NCI-H1436 (cell line): ENCODE data around the gene SRGAP3.

Experiments used
- DNase-seq: peaks from one replicate; lab custom pipeline; 2025; lab: John Stamatoyannopoulos, UW

SRGAP3 gene

GRCh38 chr3:9009976-9010545 is 239.4 kb downstream of the SRGAP3 start:
- DNase-seq = no peak

- no peak for DNase-seq
Measured at GRCh38 chr3:9008550-9009255, 240.7 kb downstream of the SRGAP3 start.

- no peak for DNase-seq
Measured at GRCh38 chr3:9007928-9008327, 241.5 kb downstream of the SRGAP3 start.

- no peak for DNase-seq
Measured at GRCh38 chr3:9007213-9007612, 242.2 kb downstream of the SRGAP3 start.

DNA sequence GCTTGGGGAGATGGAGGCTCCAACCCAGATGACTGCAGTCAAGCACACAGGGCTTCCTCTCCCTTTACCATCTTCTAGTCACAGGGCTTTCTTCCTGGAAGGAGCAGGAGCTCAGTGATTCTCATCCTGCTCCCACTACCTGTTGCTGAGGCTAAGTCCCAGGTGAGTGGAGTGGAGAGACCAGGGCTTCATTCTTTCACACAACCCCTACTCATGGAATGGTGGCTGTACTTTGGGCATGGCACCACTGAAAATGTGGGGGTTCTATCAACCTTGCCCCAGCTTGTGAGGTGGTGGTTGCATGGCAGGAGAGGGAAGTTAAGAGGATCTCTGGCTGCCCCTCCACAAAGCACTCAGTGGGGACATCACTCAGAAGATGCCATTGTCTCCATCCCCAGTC is 249.4 kb downstream of the SRGAP3 start:
- no peak for DNase-seq

DNA sequence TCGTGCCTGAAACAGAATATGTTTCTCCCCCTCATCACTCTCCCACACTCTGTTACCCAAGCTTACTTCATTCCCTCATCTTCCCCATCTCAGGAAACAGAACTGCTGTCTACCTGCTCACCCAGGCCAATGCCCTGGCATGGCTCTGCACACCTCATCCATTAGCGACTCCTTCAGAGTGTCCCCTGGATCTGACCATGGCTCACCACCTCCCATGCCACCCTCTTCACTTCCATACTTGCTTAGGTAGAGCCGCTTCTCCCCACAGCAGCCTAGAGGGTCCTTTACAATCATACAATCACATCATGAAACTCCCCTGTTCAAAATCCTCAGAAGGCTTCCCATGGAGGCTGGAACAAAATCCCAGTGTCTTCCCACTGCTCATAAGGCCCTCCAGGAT is 252.3 kb downstream of the SRGAP3 start:
- DNase-seq = no peak

GRCh38 chr3:8996681-8997121 is 252.7 kb downstream of the SRGAP3 start:
- DNase-seq = no peak

GRCh38 chr3:8996216-8996615 is 253.2 kb downstream of the SRGAP3 start:
- no peak for DNase-seq

- no peak for DNase-seq
Measured at GRCh38 chr3:8994226-8994625, 255.2 kb downstream of the SRGAP3 start.

DNA sequence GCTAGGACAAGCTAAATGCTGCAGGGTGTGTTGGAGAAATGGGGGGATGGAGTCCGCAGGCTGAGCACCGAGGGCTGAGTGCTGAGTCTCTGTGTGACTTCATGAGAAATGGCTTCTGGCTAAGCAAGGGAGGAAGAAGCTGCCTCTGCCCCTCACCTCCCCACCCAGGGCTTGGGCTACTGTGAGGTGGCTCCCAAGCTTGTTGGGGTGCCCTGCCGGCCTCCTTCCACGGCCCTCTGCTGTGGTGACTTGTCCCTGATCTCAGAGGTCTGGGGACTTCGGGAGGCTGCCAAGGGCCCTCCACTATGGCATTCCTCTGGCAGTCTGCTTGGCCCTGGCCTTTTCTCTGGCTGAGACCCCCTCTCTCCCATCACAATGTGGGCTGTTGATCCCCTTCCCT is 256.1 kb downstream of the SRGAP3 start:
- DNase-seq = no peak

GRCh38 chr3:8992854-8993253 is 256.6 kb downstream of the SRGAP3 start:
- no peak for DNase-seq

DNA sequence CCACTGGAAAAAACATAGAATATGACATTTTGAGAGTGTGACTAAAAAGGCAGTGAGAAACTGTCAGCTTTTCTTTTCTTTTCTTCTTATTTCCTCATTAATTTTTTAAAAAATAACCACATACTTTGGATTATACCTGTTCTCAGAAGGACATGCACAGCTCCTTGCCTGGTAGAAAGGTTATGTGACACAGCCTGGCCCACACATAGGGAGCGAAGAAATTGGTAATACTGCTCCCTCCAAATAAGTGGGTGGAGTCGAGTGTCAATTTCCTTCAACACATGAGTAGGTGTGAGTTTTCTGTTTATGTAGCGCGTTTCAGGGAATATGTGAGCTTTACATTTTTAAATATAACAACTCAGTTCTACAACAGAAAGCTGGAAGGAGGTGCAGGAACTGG is 257.2 kb downstream of the SRGAP3 start:
- DNase-seq = no peak

DNA sequence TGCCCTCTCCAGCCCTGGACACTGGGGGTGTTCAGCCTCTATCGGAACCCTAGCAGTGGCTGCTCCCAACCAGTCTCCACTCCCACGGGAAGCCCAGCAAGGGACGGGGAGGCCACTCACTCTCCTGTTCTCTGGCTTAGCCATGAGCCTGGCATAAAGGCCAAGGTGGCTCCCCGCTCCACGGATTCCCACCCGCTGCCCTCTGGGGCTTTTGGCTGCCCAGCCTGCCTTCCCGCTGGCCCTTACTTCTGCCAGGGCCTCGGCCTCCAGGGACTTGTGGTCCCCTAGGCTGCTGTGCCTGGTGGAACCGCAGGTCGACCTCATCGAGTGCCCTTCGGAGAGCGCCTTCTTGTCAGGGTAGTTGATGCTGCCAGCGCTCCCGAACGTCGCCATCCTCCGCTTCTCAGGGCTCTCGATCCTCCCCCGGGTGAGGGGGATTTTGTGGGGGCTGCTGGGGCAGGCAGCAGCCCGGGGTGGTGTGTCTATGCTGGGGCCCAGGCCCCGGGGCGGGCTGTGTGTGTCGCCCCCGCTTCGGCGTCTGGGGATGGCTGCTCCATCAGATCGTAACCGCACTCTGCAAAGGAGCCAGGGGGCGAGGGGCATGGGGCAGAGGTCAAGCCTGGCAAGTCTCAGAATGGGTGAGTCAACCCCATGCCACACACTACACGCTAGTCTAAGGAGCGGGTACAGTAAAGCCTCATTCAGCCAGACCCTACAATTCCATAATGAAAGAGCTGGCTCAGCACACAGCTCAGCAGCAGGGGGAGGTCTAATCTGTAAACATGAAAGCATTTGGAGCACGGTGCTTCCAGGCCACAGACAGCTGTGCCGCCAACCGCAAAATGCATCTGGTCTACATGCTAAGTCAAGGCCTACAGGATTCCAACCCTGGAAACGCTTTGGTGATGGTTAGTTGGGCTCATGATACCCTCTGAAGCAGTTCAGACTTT is 258.9 kb downstream of the SRGAP3 start:
- DNase-seq = no peak

DNA sequence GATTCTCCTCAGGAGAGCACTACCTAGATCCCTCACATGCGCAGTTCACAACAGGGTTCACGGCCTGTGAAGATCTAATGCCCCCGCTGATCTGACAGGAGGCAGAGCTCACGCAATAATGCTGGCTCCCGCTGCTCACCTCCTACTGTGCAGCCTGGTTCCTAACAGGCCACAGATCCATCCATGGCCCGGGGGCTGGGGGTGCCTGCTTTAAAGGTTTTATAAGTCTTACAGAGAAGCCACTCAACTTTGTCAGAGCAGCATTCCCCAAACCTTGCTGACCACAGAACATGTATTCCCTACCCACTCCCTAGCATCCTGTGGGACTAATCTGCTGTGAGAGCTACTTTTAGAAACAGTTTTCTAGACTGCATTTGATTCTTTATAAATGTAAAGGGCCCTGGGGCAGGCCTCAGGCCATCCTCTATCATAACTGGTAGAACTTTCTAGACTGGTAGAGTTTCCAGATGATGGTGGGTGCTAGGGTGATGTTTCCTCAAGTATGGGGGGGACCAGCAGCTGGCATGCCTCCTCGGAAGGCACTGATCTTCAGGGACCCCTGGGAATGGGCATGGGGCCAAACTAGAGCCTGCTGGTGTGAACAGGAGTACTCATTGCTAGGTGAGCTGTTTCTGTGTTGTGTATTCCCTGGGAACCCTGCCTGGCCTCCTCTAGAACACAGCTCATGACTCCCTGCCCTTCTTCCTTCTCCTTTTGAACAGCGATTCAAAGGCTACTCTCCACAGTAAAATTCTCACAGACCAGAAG is 260.5 kb downstream of the SRGAP3 start:
- DNase-seq = no peak

GRCh38 chr3:8988384-8988655 is 261.1 kb downstream of the SRGAP3 start:
- no peak for DNase-seq

DNA sequence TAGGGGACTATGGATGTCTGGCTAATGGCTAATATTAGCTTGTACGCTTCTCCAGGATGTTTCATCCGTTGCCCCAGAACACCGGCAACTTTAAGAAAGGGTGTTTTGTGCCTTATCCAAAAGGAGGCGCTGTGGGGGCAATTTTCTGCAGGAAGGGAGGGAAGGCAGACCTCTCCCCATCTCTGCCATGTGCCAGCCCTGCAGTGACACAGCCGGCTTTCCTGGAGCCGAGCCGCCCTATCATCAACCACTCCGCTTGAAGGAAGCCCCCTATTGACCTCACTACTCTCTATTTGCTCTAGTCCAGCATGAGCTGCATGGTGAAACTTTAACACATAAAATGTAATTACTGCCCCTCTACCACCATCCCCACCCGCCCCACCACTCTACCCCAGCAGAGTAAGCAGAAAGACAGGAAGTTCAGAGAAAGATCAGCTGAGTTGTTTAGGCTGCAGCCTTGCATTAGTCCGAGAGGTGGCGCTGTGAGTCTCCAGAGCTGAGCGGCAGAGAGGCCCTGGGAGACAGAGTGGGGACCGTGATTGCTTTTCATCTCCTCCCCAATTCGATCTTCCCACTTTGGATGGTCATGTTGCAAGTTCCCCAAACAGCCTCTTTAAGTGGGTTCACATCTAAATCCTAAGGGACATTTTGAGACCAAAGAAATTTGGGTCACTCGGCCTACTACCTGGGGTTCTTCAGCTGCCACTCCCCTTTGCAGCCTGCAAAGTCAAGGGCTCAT is 261.6 kb downstream of the SRGAP3 start:
- DNase-seq = peak; percentile 5

GRCh38 chr3:8987226-8987625 is 262.2 kb downstream of the SRGAP3 start:
- DNase-seq = no peak

DNA sequence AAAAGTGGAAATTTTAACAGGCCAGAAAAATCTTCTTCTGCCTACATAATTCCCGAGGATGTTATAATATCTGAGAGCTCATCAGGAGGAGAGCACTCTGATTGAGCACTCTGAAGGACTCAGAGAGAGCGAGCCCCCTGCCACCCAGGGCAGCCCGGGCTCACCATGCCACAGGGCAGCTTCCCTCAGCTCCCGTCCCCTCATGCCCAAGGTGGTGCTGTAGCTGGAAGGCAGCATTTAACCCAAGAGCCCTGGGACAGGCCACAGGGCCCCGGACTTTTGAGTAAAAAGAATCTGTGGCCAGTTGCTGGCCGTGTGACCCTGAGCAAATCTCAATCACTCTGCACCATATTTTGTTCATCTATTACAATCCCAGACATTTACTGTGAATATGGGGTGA is 262.7 kb downstream of the SRGAP3 start:
- no peak for DNase-seq

GRCh38 chr3:8985876-8986275 is 263.6 kb downstream of the SRGAP3 start:
- DNase-seq = no peak

DNA sequence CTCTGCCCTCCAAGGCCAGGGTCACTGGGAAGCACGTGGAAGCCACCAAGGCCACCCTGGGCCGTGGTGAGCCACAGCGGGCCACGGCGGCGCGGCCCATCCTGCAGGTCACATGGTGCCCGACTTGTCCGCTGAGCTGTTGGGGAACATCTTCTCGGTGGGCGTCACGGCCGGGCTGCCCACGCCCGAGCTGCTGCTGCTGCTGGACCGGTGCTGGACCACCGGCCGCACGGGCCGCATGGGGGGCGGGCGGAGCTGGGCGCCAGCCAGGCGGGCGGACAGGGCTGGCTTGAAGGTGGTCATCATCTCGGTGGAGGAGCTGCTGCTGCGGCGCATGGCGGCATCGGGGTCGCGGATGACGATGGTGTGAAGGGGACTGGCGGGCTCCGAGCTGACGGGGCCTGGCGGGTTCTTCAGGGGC is 264.0 kb downstream of the SRGAP3 start:
- no peak for DNase-seq

DNA sequence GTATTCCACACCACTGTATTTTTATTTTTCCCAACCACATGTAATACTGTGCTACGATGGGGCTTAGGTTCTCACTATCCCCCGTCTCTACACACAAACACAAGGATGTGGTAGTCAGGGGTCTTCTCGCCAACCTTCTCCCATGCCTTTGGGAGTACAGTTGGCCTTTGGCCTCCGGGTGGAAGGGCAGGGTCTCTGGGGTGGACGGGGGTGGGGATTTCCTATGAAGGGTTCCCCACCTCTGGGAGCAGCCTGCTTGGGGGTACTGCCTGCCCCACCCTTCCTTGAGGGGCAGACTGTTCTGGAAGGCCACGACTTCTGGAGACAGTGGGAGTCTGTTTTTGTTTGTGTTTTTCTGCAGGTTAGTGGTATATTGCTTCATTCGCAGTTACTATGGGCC is 264.9 kb downstream of the SRGAP3 start:
- DNase-seq = no peak

DNA sequence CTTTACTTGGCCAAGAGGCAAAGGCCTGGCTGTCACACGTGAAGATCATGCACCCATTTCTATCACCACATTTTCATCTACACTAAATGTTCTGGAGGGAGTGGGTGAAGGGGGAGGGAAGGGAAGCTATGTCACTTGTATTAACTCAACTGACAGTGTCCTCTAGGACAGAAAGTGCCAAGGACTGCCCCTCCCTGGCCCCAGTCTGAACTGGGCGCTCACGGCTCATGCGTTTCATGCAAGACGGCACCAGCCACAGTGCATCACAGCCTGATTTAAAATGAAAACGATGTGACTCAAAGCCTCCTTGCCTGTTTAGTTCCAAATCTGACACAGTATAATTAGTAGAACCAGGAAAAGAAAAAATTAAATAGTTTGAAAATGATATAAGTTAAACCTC is 265.4 kb downstream of the SRGAP3 start:
- no peak for DNase-seq
